Activated CD8-positive, alpha-beta memory T cell treated with anti-CD3 and anti-CD28 coated beads, Interleukin-2, amount 50 U/mL, for 1 hour (primary cell): Measurements from ENCODE around the gene TASL.
"Not testable (repeated sequence)": the region's sequence is repeated elsewhere in the genome, so short reads cannot be mapped to it uniquely, and the experiment has no call there.

Experiments
- DNase-seq: peaks from one replicate; pipeline ENCODE4 v3.0.0-alpha.2; 2020; ENCODE audit errors: extremely low read depth

TASL gene, protein sequence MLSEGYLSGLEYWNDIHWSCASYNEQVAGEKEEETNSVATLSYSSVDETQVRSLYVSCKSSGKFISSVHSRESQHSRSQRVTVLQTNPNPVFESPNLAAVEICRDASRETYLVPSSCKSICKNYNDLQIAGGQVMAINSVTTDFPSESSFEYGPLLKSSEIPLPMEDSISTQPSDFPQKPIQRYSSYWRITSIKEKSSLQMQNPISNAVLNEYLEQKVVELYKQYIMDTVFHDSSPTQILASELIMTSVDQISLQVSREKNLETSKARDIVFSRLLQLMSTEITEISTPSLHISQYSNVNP

GRCh38 chrX:30577362-30577991, at the start of gene TASL:
Gene TASL (minus strand): TSS chrX:30577766. CDS start chrX:30560355, 17,411 bp downstream.
- DNase-seq, result no peak

DNA sequence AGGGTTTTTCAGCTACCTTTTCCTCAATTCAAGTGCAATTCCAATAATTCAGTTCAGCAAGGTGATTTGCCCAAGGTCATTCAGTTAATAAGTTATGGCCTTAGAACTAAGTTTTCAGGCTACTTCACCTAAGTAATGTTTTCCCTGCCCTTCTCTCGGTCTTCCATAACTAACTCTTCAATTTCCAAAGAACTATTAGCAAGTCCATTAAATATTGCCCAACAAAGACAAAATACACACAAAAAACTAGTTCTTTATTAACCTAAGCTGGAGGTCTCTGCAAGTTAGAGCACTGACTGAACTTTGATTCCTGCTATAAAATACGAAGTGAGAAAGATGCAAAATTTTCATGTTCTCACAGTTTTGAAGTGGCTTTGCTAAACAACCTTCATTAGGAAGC, 48.8 kb upstream of the TASL start:
- no peak for DNase-seq

DNA sequence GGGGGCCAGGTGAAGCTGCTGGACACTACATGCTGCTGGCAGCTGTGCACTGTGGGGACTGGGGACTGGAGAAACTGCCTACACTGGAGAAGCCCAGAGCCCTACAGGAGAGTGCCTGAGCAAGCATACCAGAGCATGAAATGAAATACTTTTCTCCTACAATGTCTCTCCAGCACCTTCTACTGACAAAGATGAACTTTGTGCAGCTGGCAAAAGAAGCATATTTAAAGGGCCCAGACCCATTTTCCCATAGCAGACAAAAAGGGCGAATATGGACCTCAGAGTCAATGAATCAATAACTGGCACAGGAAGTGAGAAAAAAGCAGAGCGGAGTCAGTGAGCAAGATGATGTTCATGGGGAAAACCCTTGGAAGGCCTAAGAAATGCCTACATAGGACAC, 44.8 kb upstream of the TASL start:
- no peak for DNase-seq

DNA sequence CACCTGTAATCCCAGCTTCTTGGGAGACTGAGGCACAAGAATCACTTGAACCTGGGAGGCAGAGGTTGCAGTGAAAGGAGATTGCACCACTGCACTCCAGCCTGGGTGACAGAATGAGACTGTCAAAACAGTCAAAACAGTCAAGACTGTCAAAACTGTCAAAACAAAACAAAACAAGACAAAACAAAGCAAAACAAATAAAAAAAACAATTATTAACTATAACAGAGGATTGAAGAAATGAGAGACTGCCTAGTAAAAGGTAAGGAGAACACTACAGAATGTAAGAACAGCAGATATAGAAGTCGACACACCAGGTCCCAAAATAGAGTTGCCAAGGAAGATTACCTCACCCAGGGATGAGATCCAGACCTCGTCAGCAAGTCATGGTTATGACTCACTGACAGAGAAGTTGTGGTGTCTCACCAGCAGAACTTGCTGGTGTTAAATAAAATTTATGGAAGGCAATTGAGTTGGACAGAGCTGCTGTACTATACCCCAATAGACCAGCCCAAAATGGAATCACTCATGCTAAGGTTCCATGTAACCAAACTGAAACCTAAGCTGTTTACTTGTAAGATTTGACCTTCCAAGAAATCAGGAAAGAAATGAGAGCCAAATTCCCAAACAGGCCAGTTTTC, 43.5 kb upstream of the TASL start:
- DNase-seq, result no peak

DNA sequence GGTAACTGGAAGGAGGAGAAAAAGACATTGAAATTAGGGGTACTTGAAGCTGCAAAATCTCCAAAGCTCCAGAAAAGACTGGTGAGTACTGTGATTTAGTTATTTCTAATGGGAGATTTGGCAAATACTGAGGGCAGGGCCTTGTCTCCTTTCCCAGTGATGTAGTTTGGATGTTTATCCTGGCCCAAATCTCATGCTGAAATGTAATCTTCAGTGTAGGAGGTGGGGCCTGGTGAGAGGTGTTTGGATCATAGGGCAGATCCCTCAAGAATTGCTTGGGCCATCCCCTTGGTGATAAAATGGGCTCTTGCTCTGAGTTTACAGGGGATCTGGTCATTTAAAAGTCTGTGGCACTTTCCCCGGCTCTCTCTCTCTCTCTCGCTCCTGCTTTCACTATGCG, 42.6 kb upstream of the TASL start:
- no peak for DNase-seq

DNA sequence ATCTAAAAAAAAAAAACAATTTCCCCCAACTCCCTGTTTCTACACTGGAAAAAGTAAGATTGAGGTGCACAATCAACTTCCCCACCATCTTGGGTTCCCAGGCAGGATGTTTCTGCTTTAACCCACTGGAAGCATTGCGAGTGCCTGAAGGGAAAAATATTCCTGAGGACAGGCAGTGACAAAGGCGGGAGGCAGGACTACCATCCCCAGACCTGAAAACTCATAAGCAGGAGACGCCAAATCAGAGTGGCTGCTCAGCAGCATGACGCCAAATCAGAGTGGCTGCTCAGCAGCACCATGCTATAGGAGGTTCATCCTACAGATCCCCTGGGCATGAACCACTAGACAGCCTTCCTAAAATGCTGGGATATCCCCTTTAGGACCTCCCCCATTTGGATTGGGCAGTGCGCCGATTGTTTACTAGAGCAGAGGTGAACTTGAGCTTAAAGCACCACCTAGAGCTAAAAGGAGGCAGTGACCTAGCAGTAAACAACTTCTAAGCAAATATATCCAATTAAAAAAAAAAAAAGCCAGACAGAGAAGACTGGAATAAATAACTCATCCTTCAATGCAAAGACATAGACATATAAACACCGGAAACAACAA, 40.7 kb upstream of the TASL start:
- no peak for DNase-seq

DNA sequence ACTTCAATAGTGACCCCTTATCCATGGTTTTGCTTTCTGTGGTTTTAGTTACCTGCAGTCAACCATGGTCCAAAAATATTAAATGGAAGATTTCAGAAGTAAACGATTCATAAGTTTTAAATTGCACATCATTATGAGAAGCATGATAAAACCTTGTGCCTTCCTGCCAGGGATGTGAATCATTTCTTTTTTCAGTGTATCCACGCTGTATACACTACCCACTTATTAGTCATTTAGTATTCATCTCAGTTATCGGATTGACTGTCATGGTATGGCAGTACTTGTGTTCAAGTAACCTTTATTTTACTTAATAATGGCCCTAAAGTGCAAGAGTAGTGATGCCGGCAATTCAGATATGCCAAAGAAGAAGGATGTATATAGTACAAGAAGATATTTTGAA, 37.7 kb upstream of the TASL start:
- DNase-seq, result no peak

GRCh38 chrX:30613721-30614120, 36.2 kb upstream of the TASL start:
- DNase-seq, result no peak

- DNase-seq, result no peak
Observed at GRCh38 chrX:30612250-30612655, 34.7 kb upstream of the TASL start.

DNA sequence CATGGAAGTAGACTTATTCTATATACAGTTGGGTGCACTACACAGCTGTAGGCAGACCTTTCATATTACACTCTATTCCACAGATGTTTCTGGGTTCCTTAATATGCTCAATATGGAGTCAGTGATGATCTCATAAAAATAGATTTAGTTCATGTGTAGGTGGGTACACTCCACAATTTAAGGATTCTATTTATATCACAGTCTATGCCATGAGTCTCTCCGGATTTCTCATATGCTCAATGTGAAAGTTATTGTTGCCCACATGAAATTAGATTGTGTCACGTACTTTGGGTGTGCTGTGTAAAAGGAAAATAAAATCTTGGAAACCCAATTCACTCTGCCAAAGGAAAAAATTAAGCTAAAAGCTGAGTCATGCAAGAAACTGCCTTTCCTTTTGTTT, 32.5 kb upstream of the TASL start:
- no peak for DNase-seq

GRCh38 chrX:30607155-30607554, 29.6 kb upstream of the TASL start:
- no peak for DNase-seq

DNA sequence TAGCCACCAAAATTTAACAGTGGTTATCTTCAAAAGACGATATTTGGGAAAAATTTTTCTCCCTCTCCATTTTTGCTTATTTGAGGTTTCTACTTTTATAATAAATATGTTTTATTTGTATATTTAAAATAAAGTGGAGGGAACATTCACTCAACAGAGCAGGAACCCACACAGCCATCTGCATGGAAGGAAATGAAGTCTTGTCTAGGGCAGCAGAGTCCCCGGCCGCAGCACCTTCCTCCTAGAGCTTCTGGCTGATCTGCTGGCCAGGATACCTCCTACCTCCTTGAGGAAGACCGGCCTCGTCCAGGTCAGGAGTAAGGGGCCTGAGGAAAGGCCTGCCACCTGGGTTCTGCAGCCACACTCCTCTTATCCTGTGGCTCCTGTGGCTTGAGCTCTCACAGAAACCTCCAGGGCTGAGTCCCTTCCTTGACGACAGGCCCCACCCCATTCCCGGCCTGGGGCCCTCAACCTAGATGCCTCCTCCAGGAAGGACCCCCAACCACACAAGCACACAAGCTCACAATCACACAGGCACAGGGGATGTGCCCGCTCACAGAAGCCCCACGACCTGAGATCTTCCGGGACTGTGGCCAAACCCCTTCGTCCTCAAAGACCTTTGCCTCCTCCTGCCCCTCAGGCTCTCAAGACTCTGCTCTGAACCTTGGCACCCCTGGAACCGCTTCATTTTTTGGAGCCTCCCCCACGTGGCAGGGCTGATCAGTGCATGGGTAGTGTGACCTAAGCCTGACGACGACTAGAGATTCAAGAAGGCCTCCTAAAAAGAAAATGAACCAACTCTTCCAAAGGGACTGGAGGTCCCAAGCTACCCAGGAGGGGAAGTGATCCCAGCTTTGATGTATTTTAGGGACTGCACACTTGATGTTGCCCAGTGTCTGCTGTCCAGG, 23.0 kb upstream of the TASL start:
- DNase-seq, result not testable (repeated sequence)

DNA sequence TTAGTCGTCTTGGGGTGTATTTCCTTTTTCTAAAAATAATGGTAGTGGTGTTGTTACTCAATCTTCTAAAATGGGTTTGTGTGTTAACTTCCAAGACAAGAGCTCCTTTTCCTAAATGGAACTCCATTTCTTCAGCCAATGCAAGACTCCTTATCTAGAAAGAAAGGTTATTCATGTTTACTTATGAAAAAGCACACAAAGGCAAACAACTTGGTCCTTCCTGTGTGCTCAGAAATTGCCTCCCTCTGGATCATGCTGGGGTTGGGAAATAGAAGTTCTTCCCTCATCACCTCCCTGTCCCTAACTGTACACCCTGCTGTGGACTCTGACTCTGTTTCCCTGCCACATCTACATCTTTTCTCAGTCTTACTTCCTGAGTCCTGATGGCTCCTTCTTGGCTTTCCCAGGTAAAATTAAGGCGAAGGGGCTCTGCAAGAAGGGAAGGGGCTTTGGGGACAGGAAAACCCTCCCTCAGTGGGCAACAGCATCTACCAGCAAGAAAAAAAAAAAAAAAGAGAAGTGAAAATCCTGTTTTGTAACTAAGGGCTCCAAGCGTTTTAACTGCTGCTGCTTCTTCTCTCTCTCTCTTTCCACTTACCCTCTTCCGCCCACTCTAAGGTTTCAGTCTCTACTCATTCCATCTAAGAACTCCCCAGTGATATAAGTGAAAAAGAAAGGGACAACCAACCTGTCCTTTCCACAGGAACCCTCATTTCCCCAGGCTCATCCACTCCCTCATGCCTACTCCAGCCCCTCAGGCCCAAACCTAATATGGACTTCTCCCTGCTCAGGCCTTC, 19.8 kb upstream of the TASL start:
- DNase-seq, result no peak

DNA sequence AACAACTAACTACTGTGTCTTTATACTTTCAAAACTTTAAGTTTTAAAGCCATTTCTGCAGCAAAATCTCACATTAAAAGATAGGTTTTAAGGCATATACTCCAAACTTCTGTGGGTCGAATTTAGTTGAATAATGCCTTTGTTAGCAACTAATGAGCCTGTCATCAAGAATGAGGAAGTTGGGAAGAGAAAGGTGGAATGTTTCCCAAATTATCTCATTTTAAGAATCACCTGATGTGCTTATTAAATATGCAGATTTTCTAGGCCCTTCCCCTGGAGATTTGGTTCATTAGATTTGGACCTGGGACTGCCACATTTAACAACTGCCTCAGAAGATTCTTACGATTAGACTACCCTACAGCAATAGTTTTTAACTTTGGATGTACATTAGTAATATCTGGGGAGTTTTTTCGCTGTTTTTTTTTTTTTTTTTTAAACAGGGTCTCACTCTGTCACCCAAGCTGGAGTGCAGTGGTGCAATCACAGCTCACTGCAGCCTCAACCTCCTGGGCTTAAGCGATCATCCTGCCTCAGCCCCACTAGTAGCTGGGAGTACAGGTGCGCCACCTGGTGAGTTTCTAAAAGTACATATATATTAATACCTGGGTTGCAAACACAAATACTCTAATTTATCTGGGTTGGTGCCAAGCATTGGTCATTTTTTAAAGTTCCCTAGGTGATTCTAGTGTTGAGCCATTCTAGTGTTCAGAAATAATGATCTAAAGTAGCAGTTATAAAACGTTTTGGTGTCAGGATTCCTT, 16.1 kb upstream of the TASL start:
- no peak for DNase-seq

DNA sequence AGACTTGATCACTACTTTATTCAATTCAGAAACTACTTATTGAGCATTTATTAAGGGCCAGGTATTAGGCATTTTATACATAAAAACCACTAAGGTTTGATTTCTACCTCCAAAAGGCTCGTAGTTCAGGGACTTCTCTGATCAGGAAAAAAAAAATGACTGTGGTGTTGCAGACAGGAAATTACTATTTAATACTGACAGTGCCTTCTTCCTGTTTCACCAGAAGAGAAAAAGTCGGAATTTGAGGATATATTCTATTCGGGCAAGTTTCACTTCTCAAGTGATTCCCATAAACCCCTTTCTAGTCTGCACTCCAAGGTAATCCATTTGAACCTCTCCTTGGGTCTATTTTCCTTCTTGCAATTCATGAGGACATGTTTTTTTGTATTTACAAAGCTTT, 15.3 kb upstream of the TASL start:
- no peak for DNase-seq

DNA sequence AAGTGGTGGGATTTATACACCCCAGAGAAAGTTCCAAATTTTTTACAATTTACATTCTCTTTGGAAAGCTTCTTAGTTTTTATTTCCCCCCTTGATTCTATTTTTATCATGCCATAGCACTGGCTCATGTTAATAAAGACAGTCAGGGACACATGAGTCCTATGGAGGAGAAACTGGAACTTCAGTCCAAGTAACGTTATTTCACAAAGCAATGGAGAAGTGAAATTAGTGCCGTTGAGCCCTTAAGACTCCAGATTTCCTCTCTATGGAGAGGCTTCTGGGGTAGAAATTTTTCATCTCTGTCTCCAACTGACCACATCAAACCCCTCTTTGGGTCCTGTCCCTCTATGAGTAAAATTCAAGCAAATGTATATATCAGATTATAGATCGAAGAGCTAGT, 12.8 kb upstream of the TASL start:
- no peak for DNase-seq

- no peak for DNase-seq
Observed at GRCh38 chrX:30589146-30589888, 11.8 kb upstream of the TASL start.

DNA sequence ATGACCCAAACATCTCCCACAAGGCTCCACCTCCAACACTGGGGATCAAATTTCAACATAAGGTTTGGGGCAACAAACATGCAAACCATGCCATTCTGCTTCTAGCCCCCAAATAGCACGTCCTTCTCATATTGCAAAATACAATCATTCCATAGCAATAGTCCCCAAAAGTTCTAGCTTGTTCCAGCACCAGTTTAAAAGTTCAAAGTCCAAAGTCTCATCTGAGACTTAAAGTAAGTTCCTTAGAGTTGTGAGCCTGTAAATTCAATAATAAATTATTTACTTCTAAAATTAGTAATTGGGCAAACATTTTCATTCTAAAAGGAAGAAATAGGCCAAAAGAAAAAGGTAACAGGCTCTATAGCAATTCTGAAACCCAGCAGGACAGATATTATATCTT, 8.9 kb upstream of the TASL start:
- DNase-seq, result no peak

DNA sequence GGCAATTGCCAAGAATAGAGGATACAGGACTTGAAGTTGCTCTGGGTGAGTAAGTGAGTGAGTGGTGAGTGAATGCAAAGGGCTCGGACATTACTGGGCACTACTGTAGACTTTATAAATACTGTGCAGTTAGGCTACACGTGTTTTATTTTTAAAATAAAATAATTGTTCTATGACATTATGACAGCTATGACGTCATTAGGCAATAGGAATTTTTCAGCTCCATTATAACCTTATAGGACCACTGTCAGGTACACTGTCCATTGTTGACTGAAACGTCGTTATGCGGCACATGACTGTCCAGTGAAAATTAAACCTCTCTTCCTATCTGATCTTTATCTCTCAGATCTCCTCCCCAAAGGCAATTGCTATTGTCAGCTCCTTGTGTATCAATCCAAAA, 5.1 kb upstream of the TASL start:
- no peak for DNase-seq

DNA sequence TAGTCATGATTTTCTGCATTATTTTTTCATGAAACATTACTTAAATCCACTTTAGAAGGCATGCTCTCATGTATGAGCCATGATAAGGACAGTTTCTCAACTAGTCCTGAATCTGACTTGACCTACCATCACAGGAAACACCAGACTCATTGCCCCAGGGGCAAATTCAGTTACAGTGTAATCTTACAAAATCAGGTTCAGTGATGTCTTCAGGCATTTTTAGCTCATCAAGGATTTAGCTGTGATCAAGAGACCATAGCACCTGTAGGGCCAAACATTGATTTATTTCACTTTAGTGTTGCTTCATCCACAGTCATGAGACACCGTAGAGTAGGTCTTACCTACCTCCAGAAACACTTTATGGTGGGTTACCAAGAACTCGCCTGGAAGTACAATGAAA, 3.1 kb upstream of the TASL start:
- no peak for DNase-seq
